ENCODE data around the gene ELOVL4.

DNA sequence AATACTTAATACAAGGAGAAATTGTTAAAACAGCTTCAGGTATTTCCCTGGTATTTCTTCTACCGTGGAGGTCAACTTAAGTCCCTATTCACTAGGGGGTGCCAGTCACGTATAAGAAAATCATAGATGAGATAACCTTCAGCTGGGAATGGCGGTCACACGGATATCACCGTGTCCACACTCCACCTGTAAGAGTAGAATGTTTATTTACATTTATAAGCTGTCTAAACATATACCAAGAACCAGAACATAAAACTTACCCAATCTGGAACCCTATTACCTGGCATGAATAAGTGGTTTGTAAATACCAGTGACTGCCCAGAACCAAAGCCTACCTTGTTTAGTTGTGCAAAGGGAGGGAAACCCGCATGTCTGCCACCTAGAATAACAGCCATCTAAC, 1.9 kb upstream of the ELOVL4 start:
- TF ChIP-seq, protein P1, sequence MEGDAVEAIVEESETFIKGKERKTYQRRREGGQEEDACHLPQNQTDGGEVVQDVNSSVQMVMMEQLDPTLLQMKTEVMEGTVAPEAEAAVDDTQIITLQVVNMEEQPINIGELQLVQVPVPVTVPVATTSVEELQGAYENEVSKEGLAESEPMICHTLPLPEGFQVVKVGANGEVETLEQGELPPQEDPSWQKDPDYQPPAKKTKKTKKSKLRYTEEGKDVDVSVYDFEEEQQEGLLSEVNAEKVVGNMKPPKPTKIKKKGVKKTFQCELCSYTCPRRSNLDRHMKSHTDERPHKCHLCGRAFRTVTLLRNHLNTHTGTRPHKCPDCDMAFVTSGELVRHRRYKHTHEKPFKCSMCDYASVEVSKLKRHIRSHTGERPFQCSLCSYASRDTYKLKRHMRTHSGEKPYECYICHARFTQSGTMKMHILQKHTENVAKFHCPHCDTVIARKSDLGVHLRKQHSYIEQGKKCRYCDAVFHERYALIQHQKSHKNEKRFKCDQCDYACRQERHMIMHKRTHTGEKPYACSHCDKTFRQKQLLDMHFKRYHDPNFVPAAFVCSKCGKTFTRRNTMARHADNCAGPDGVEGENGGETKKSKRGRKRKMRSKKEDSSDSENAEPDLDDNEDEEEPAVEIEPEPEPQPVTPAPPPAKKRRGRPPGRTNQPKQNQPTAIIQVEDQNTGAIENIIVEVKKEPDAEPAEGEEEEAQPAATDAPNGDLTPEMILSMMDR (IDR thresholded peaks at IDR 0.05), result peak; percentile 61
- TF ChIP-seq EZH2 (IDR thresholded peaks at IDR 0.05; ENCODE audit: borderline replicate concordance, insufficient read depth, low read depth, low read length, poor library complexity, severe bottlenecking), result no peak

All from B cell (primary cell).